Testis (tissue), 3 donors: ENCODE results near the gene CLCN4. TPM values are rescaled to one million over a fixed set of nuclear protein-coding genes. Genes with fewer than 3 reads are reported as not detected.

Source experiments
- DNase-seq: peaks from one replicate; pipeline ENCODE4 v3.0.0-alpha.2; 2019
- H3K27ac ChIP-seq, 2 donors: fragments of 200-600 bp; sonication (generic); one replicate each; pipeline ENCODE4 v1.5.1; 2019
- H3K27me3 ChIP-seq: fragments of 200-600 bp; sonication (generic); one replicate; pipeline ENCODE4 v1.5.1; 2019
- H3K36me3 ChIP-seq: fragments of 200-600 bp; sonication (generic); one replicate; pipeline ENCODE4 v1.5.1; 2017; ENCODE audit warnings: low read depth; ENCODE audit errors: missing control alignments
- H3K4me1 ChIP-seq: fragments of 200-600 bp; sonication (generic); one replicate; pipeline ENCODE4 v1.5.1; 2019
- H3K4me3 ChIP-seq, 2 donors: fragments of 200-600 bp; sonication (generic); one replicate each; pipeline ENCODE4 v1.5.1; 2017 to 2019
- H3K9me3 ChIP-seq: fragments of 200-600 bp; sonication (generic); one replicate; pipeline ENCODE4 v1.5.1; 2017
- POLR2A ChIP-seq: fragments of 450-650 bp; IDR thresholded peaks from one replicate; pipeline ENCODE4 v1.6.1; 2017; ENCODE audit warnings: antibody characterized with exemption, mild to moderate bottlenecking, moderate library complexity
- WGBS, 2 donors: methylation state at CpG; one replicate each; pipeline ENCODE4 v1.1.5; 2018; 5-methylcytosine and 5-hydroxymethylcytosine counted together
- intact Hi-C: fragments of 100-400 bp; cut with DNase I; formaldehyde crosslinking; loops from one replicate; pipeline ENCODE4 v1.15.1; 2023; ENCODE audit warnings: low total_unique reads
- polyA plus RNA-seq: library from polyadenylated mRNA; stranded (reverse); fragments of 350-450 nt; fragmentation: Illumina TruSeq; extraction: RNeasy Lipid Tissue Mini Kit (QIAGEN cat#74804); gene quantifications from one replicate; pipeline ENCODE4 v1.2.3, GENCODE V29; 2014; ENCODE audit warnings: low read depth, low replicate concordance; ENCODE audit not compliant: insufficient read depth
- total RNA-seq, 2 donors: library from RNA; depleted of rRNA; stranded (reverse); fragments of >200 nt; gene quantifications; one replicate each; pipeline ENCODE4 v1.2.3, GENCODE V29; 2016
- TF ChIP-seq, protein P1 (sequence below), 3 experiments: fragments of 450-650 bp in 2 of 3; fragments of 200-600 bp in 1 of 3; sonication (generic) in 1 of 3; IDR thresholded peaks; one replicate each; pipeline ENCODE4 v1.5.1; 2016 to 2019; ENCODE audit warnings: antibody characterized with exemption in 3 of 3, mild to moderate bottlenecking in 2 of 3, moderate library complexity in 1 of 3

CLCN4 gene
- total and polyA plus RNA-seq, 3 donors from 2014 or later = 5.1 to 11.6 (median 5.4) TPM

DNA sequence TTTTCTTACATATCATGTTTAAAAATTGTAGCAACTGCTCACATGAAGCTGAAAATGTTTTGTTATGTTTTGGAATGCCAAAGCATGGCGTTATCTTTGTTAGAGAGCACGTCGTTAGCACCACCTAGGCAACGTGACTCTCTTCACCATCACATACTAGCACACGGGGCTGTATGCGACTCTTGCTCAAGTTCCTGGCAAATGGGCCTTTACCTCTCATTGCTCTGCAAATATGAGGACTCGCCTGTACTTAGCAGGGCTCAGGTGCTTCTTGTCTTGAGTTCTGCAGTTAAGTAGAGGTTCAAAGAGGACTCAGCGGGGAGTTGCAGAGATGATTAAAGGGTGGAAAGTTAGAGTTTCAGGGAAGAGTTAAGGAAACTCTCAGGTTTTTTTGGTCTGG, 59.4 kb downstream of the CLCN4 start:
- Histone ChIP-seq H3K36me3 (no peaks in the 10 kb centered on the region), H3K27me3 (no peaks in the 10 kb centered on the region), H3K4me3 (no peak overlapping the region), H3K4me1 (no peaks in the 10 kb centered on the region), H3K9me3 (no peaks in the 10 kb centered on the region), H3K27ac (no peak overlapping the region)
- WGBS, 2 donors = 90 to 95% methylated on average over 8 of the region's 8 CpGs
- TF ChIP-seq POLR2A = no peak
- TF ChIP-seq, protein P1, sequence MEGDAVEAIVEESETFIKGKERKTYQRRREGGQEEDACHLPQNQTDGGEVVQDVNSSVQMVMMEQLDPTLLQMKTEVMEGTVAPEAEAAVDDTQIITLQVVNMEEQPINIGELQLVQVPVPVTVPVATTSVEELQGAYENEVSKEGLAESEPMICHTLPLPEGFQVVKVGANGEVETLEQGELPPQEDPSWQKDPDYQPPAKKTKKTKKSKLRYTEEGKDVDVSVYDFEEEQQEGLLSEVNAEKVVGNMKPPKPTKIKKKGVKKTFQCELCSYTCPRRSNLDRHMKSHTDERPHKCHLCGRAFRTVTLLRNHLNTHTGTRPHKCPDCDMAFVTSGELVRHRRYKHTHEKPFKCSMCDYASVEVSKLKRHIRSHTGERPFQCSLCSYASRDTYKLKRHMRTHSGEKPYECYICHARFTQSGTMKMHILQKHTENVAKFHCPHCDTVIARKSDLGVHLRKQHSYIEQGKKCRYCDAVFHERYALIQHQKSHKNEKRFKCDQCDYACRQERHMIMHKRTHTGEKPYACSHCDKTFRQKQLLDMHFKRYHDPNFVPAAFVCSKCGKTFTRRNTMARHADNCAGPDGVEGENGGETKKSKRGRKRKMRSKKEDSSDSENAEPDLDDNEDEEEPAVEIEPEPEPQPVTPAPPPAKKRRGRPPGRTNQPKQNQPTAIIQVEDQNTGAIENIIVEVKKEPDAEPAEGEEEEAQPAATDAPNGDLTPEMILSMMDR (IDR thresholded peaks at IDR 0.05) = no peak
- intact Hi-C loops = no loop called here
- DNase-seq = no peak

DNA sequence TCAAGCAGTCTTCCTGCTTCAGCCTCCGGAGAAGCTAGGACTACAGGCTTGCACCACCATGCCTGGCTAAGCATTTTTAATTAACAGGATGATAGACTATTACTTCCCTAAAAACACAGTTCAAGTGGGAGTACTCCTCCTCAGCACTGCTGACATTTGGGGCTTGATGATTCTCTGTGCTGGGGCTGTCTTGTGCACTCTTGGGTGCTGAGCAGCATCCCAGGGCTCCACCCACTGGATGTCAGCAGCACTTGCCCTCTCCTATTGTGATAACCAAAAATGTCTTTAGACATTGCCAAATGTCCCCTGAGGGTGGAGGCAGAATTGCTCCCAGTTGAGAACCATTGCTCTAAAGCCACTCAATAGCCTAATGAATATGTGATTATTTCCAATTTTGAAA, 60.4 kb downstream of the CLCN4 start:
- Histone ChIP-seq H3K27ac (no peak overlapping the region), H3K4me1 (no peaks in the 10 kb centered on the region), H3K4me3 (no peak overlapping the region), H3K27me3 (no peaks in the 10 kb centered on the region), H3K9me3 (no peaks in the 10 kb centered on the region), H3K36me3 (no peaks in the 10 kb centered on the region)
- WGBS, 2 donors = 100% methylated on average over 1 of the region's 1 CpG
- TF ChIP-seq, protein P1 (IDR thresholded peaks at IDR 0.05) = no peak
- no peak for TF ChIP-seq POLR2A
- intact Hi-C loops = no loop called here
- DNase-seq = no peak

DNA sequence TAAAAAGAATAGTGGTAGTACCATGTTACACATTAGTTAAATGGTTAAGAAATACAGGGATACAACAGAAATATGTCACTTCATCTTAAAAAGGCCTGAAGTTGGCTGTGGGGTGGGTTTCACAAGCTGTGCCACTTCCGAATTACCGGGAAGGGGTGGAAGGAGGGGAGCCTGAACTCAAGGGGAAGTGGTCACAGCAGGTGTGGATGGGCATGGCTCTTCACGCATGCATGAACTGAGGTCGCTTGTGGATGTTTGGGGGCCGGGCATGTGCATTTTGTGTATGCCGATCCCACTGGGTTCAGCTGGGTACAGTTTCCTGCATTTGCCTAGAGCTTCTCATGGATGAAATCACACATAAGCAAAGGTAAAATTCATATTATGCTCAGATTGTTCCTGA, 64.9 kb downstream of the CLCN4 start:
- Histone ChIP-seq H3K27ac (no peak overlapping the region), H3K4me3 (no peak overlapping the region), H3K27me3 (no peaks in the 10 kb centered on the region), H3K9me3 (no peaks in the 10 kb centered on the region), H3K4me1 (no peaks in the 10 kb centered on the region), H3K36me3 (no peaks in the 10 kb centered on the region)
- TF ChIP-seq POLR2A = no peak
- TF ChIP-seq, protein P1 (IDR thresholded peaks at IDR 0.05) = no peak
- 96 to 100% methylated on average over 1 to 6 of the region's 6 CpGs for WGBS, 2 donors
- intact Hi-C loops = no loop called here
- DNase-seq = no peak

DNA sequence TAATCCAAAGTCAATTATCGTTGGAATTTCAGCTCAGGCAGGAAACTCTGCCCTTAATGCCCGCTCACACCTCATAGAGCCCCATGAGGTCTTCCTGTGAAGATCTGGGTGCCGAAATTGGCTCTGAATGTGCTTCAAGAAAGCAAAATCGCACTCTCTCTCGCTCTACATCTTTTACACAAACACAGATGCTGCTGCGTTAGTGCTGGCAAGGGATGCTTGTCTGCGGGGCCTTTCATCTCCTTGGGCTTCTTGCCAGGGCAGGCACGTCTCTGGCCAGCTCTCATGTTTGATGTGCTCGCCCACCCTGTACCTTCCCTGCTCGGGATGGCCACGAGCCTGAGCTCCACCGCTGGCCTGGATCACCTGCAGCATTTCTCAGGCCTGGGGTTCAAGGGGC, 66.5 kb downstream of the CLCN4 start:
- no peaks in the 10 kb centered on the region for H3K27me3 ChIP-seq
- H3K4me1 ChIP-seq = no peaks in the 10 kb centered on the region
- H3K27ac ChIP-seq = no peak overlapping the region
- H3K36me3 ChIP-seq = no peaks in the 10 kb centered on the region
- intact Hi-C loops = no loop called here
- H3K4me3 ChIP-seq = no peak overlapping the region
- TF ChIP-seq, protein P1 (IDR thresholded peaks at IDR 0.05) = no peak
- no peak for TF ChIP-seq POLR2A
- DNase-seq = no peak
- 73 to 88% methylated on average over 6 to 12 of the region's 12 CpGs for WGBS, 2 donors
- no peaks in the 10 kb centered on the region for H3K9me3 ChIP-seq

DNA sequence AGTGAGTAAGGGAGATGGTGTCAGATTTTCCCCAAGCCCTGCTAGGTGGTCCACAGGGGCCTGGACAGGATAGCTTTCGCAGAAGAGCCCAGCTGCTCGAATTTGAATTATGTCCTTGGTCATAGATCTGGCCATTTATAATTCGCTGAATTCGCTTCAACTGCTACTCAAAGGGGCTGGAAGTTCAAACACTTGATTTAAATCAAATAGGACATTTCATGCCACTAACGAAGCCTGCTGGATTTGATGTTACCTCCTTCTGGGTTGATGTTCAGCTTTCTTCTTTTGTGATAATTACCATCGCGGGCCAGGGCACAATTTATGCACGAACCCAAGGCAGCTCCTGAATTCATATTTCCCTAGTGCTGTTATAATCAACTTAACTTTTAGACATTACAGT, 67.0 kb downstream of the CLCN4 start:
- Histone ChIP-seq H3K9me3 (no peaks in the 10 kb centered on the region), H3K27ac (no peak overlapping the region), H3K4me3 (no peak overlapping the region), H3K27me3 (no peaks in the 10 kb centered on the region), H3K4me1 (no peaks in the 10 kb centered on the region), H3K36me3 (no peaks in the 10 kb centered on the region)
- TF ChIP-seq, protein P1 (IDR thresholded peaks at IDR 0.05) = no peak
- no peak for TF ChIP-seq POLR2A
- 89 to 91% methylated on average over 8 of the region's 8 CpGs for WGBS, 2 donors
- intact Hi-C loops = no loop called here
- no peak for DNase-seq
